Measurements from ENCODE around the gene TTYH3.

The TTYH3 gene

DNA sequence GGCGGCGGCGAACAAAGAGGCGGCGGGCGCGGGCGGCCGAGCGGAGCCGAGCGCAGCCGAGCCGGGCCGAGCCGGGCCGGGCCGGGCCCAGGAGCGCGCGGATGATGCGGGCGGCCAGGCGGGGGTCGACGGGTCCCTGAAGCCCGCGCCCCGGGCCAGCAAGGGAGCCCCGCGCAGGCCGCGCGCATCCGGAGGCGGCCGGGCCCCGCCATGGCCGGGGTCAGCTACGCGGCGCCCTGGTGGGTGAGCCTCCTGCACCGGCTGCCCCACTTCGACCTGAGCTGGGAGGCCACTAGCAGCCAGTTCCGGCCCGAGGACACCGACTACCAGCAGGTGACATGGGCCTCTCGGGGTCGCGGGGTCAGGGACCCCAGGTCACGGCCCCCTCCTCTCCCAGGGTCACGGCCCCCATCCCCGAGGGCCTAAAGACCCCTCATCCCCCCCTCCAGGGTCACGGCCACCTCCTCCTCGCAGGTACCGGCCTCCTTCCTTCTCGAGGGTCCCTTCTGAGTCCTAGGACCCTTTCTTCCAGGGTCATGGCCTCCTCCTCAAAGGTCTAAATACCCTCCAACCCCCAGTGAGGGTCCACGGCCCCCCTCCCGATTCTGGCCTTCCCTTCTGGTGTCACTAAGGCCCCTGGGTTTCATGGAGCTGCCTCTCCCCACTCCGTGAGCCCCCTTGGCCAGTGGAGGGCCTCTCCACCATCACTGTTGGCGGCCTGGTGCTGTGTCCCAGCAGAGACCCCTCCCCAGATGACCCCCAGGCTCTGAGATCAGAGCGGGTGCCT is at the start of gene TTYH3:
TSS of gene TTYH3 (plus strand) at position 41 of the 787 bp plus-strand sequence. CDS start at position 211, 170 bp downstream.
- Histone ChIP-seq H4K20me1 (ENCODE audit: insufficient read depth) (no peaks in the 10 kb centered on the region), H2AFZ (ENCODE audit: low read depth) (peak within 1 kb of the TSS; percentile 74), H3K4me3 (IDR thresholded peaks at IDR 0.05; ENCODE audit: insufficient read depth, low read depth, low read length) (no peak within 1 kb of the TSS), H3K79me2 (ENCODE audit: insufficient read depth, low read depth) (no peaks in the 10 kb centered on the region), H3K4me1 (ENCODE audit: low read depth, poor library complexity, severe bottlenecking) (peaks cover under 1% of the 10 kb centered on the region), H3K4me2 (peak within 1 kb of the TSS; percentile 78), H3K36me3 (ENCODE audit: insufficient read depth) (no peaks in the 10 kb centered on the region), H3K9ac (peak within 1 kb of the TSS; percentile 22; the same call in 1 of the 2 replicates), H3K27me3 (ENCODE audit: insufficient read depth, low read depth) (peaks cover 72% of the 10 kb centered on the region), H3K27ac (no peak within 1 kb of the TSS)
- TF ChIP-seq CTCF (conservative IDR thresholded peaks at IDR 0.05; ENCODE audit: low read depth, low read length), result no peak

- no peak for TF ChIP-seq CTCF (conservative IDR thresholded peaks at IDR 0.05; ENCODE audit: low read depth, low read length)
Observed at GRCh38 chr7:2582006-2582735, 49.6 kb upstream of the TTYH3 start.

DNA sequence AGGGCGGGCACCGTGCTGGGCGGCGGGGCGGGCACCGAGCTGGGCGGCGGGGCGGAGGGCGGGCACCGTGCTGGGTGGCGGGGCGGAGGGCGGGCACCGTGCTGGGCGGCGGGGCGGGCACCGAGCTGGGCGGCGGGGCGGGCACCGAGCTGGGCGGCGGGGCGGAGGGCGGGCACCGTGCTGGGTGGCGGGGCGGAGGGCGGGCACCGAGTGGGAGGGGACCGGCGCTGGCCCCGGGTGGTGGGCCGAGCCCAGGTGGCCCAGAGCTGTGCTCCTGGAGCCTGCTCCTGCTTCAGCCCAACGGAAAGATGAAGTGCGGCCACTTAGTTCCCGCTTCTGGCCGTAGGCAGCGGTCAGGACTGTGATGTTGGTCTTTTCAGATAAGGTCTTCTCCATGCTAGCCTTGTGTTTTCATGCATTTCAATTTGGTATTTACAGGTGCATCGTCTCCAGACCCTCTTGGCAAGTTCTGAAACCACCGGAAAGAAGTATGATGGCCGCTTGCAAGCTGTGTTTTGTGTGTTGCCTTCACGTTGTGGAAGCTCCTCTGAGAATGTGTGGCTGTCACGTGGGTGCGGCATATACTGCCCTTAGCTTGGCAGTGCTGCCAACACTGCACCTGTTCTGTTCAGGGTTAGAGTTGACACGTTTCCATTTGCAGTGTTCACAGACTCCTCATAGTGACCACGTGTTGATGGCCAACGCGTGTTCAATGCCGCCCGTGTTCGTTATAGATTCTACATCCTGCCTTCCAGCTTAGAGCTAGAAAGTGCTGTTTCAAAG is 47.8 kb upstream of the TTYH3 start:
- no peak for TF ChIP-seq CTCF (conservative IDR thresholded peaks at IDR 0.05; ENCODE audit: low read depth, low read length)
- H4K20me1 ChIP-seq (ENCODE audit: insufficient read depth), result no peaks in the 10 kb centered on the region
- no peaks in the 10 kb centered on the region for H3K36me3 ChIP-seq (ENCODE audit: insufficient read depth)
- no peaks in the 10 kb centered on the region for H3K4me1 ChIP-seq (ENCODE audit: low read depth, poor library complexity, severe bottlenecking)
- no peak overlapping the region for H3K4me3 ChIP-seq (IDR thresholded peaks at IDR 0.05; ENCODE audit: insufficient read depth, low read depth, low read length)
- H3K27ac ChIP-seq, result no peak overlapping the region
- no peak overlapping the region for H3K4me2 ChIP-seq
- no peak overlapping the region for H2AFZ ChIP-seq (ENCODE audit: low read depth)
- H3K9ac ChIP-seq, result no peak overlapping the region
- no peaks in the 10 kb centered on the region for H3K79me2 ChIP-seq (ENCODE audit: insufficient read depth, low read depth)
- no peaks in the 10 kb centered on the region for H3K27me3 ChIP-seq (ENCODE audit: insufficient read depth, low read depth)

More at GRCh38 chr7:2582006-2582735, 49.6 kb upstream of the TTYH3 start:
- H3K4me3 ChIP-seq (IDR thresholded peaks at IDR 0.05; ENCODE audit: insufficient read depth, low read depth, low read length), result no peak overlapping the region
- no peaks in the 10 kb centered on the region for H3K79me2 ChIP-seq (ENCODE audit: insufficient read depth, low read depth)
- H4K20me1 ChIP-seq (ENCODE audit: insufficient read depth), result no peaks in the 10 kb centered on the region
- no peak overlapping the region for H3K4me2 ChIP-seq
- H3K4me1 ChIP-seq (ENCODE audit: low read depth, poor library complexity, severe bottlenecking), result no peaks in the 10 kb centered on the region
- no peaks in the 10 kb centered on the region for H3K36me3 ChIP-seq (ENCODE audit: insufficient read depth)
- no peak overlapping the region for H2AFZ ChIP-seq (ENCODE audit: low read depth)
- H3K9ac ChIP-seq, result no peak overlapping the region
- no peaks in the 10 kb centered on the region for H3K27me3 ChIP-seq (ENCODE audit: insufficient read depth, low read depth)
- H3K27ac ChIP-seq, result no peak overlapping the region

DNA sequence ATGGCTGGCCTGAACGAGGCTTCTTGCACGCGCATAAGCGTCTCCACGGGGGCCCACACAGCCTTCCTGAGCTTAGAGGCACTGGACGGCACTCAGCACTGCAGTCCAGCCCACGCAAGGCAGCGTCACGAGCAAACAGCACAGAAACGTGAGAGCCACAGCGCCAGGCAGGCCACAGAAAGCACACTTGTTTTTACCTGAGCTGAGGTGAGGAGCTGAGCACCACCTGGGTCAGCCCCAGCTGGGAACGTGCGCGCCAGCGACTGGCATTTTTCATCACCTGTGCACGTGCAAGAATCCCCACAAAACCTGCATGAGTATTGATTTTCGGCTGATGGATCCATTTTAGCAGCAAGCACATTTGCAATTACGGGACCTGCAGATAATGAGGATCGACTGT is 46.3 kb upstream of the TTYH3 start:
- Histone ChIP-seq H3K4me1 (ENCODE audit: low read depth, poor library complexity, severe bottlenecking) (no peaks in the 10 kb centered on the region), H2AFZ (ENCODE audit: low read depth) (no peak overlapping the region), H3K36me3 (ENCODE audit: insufficient read depth) (no peaks in the 10 kb centered on the region), H4K20me1 (ENCODE audit: insufficient read depth) (no peaks in the 10 kb centered on the region), H3K79me2 (ENCODE audit: insufficient read depth, low read depth) (no peaks in the 10 kb centered on the region), H3K4me2 (no peak overlapping the region), H3K27me3 (ENCODE audit: insufficient read depth, low read depth) (no peaks in the 10 kb centered on the region), H3K9ac (no peak overlapping the region), H3K4me3 (IDR thresholded peaks at IDR 0.05; ENCODE audit: insufficient read depth, low read depth, low read length) (no peak overlapping the region), H3K27ac (no peak overlapping the region)
- TF ChIP-seq CTCF (conservative IDR thresholded peaks at IDR 0.05; ENCODE audit: low read depth, low read length), result no peak
